ACC112 (cell line): ENCODE measurements around the gene GCFC2.
"Not testable (repeated sequence)": the region's sequence is repeated elsewhere in the genome, so short reads cannot be mapped to it uniquely, and the experiment has no call there.

ENCODE experiments used
- H2AFZ ChIP-seq: fragments of 200-600 bp; sonication (generic); one replicate; pipeline ENCODE4 v1.6.0; 2017; ENCODE audit warnings: antibody characterized with exemption, low read length; ENCODE audit not compliant: unreplicated experiment
- H3K27ac ChIP-seq: fragments of 200-600 bp; sonication (generic); 2 replicates; pipeline ENCODE4 v1.5.1; 2014; ENCODE audit warnings: low read depth, mild to moderate bottlenecking, antibody characterized with exemption, low read length, moderate library complexity
- H3K27me3 ChIP-seq: fragments of 200-600 bp; sonication (generic); 2 replicates; pipeline ENCODE4 v1.6.1; 2014; ENCODE audit warnings: mild to moderate bottlenecking, antibody characterized with exemption, low read length, moderate library complexity, mixed read lengths; ENCODE audit not compliant: insufficient read depth
- H3K36me3 ChIP-seq: fragments of 200-600 bp; sonication (generic); 2 replicates; pipeline ENCODE4 v1.6.1; 2016; ENCODE audit warnings: mild to moderate bottlenecking, antibody characterized with exemption, low read length, moderate library complexity, mixed read lengths; ENCODE audit not compliant: insufficient read depth
- H3K4me1 ChIP-seq: fragments of 200-600 bp; sonication (generic); one replicate; pipeline ENCODE4 v1.6.1; 2016; ENCODE audit warnings: low read length, mixed read lengths; ENCODE audit not compliant: insufficient read depth, unreplicated experiment, control insufficient read depth
- H3K4me3 ChIP-seq: fragments of 200-600 bp; sonication (generic); 2 replicates; pipeline ENCODE4 v1.5.1; 2014; ENCODE audit warnings: mild to moderate bottlenecking, low read depth, low read length
- H3K79me2 ChIP-seq: fragments of 200-600 bp; sonication (generic); one replicate; pipeline ENCODE4 v1.6.0; 2016; ENCODE audit warnings: low read length; ENCODE audit not compliant: control insufficient read depth, unreplicated experiment, insufficient read depth

The GCFC2 gene

GRCh38 chr2:75683430-75683829, 27.3 kb downstream of the GCFC2 start:
- not testable (repeated sequence) for H3K4me3 ChIP-seq, H2AFZ ChIP-seq, H3K27me3 ChIP-seq, H3K27ac ChIP-seq, H3K36me3 ChIP-seq, H3K79me2 ChIP-seq, H3K4me1 ChIP-seq

DNA sequence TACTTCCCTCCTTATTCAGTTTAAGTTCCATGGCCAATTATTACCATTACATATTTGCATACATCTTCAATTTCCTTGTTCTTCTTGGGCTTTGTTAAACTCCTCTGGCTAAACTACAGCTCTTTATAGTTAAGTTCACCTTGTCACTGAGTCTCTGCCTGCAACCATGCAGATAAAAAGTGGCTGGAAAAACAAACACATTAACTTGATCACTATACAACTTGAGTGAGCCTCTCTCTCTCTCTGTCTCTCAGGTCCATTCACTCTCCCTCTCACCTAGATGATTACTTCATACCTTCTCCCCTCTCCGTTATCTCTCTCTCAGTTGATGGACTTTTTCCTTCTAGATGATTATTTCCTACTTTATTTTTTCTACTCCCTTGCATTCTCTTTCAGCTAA, 30.3 kb downstream of the GCFC2 start:
- no peak overlapping the region for H3K4me3 ChIP-seq
- no peaks in the 10 kb centered on the region for H3K79me2 ChIP-seq
- no peaks in the 10 kb centered on the region for H3K4me1 ChIP-seq
- no peak overlapping the region for H2AFZ ChIP-seq
- no peaks in the 10 kb centered on the region; the same call in none of the 2 replicates for H3K36me3 ChIP-seq
- no peaks in the 10 kb centered on the region for H3K27me3 ChIP-seq
- no peak overlapping the region for H3K27ac ChIP-seq

- Histone ChIP-seq H3K79me2 (no peaks in the 10 kb centered on the region), H3K27me3 (no peaks in the 10 kb centered on the region), H3K27ac (no peak overlapping the region), H3K36me3 (no peaks in the 10 kb centered on the region; the same call in none of the 2 replicates), H3K4me3 (no peak overlapping the region), H3K4me1 (no peaks in the 10 kb centered on the region), H2AFZ (no peak overlapping the region)
Measured at GRCh38 chr2:75679556-75679955, 31.2 kb downstream of the GCFC2 start.

GRCh38 chr2:75676464-75676863, 34.3 kb downstream of the GCFC2 start:
- H3K4me3 ChIP-seq, result no peak overlapping the region
- no peak overlapping the region for H3K27ac ChIP-seq
- no peak overlapping the region for H2AFZ ChIP-seq
- H3K79me2 ChIP-seq, result no peaks in the 10 kb centered on the region
- H3K27me3 ChIP-seq, result no peaks in the 10 kb centered on the region
- peaks cover 10% of the 10 kb centered on the region for H3K36me3 ChIP-seq
- no peaks in the 10 kb centered on the region for H3K4me1 ChIP-seq

DNA sequence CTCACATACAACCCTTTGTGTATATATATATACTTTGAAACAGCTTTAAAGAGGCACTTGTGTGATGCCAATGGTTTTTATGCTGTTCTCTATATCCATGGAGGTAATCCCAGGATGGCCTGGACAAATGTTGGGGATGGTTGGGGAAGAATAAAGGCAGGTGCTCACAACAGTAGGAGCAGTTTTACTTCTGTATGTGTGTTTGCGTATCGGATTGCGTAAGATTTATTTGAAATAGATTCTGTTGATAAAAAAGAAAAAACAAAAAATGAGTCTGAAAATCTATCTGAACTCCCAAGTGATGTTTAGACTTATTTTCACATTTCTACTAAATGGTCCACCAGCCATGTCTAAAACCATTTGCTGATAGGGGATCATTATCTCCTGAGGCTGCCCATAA, 34.8 kb downstream of the GCFC2 start:
- Histone ChIP-seq H3K27ac (no peak overlapping the region), H3K4me3 (no peak overlapping the region), H3K4me1 (no peaks in the 10 kb centered on the region), H2AFZ (no peak overlapping the region), H3K36me3 (peaks cover 15% of the 10 kb centered on the region), H3K27me3 (no peaks in the 10 kb centered on the region), H3K79me2 (no peaks in the 10 kb centered on the region)

- peaks cover 15% of the 10 kb centered on the region for H3K36me3 ChIP-seq
- H3K4me1 ChIP-seq, H2AFZ ChIP-seq, H3K79me2 ChIP-seq, H3K4me3 ChIP-seq, H3K27ac ChIP-seq, H3K27me3 ChIP-seq: not testable (repeated sequence)
Measured at GRCh38 chr2:75675423-75675822, 35.3 kb downstream of the GCFC2 start.

DNA sequence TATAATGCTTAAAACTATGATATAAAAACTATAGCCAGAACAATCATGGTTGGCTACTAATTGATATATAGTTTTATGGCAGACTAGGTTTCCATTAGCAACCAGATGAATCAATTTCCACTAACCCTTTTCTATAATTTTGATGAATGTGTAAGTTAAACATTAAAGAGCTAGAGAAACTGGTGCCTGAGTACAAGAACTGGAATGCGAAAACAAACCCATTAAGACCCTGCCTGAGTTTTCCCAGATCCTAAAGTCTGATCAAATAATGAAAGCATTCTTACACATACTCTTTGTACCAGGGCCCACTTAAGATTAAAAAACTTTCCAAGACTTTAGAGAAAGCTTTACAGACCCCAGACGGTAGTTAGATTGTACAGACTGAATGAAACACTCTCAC, 42.8 kb downstream of the GCFC2 start:
- no peak overlapping the region for H2AFZ ChIP-seq
- no peak overlapping the region for H3K27ac ChIP-seq
- peaks cover 10% of the 10 kb centered on the region for H3K36me3 ChIP-seq
- no peaks in the 10 kb centered on the region for H3K4me1 ChIP-seq
- no peaks in the 10 kb centered on the region for H3K27me3 ChIP-seq
- H3K79me2 ChIP-seq, result no peaks in the 10 kb centered on the region
- no peak overlapping the region for H3K4me3 ChIP-seq

DNA sequence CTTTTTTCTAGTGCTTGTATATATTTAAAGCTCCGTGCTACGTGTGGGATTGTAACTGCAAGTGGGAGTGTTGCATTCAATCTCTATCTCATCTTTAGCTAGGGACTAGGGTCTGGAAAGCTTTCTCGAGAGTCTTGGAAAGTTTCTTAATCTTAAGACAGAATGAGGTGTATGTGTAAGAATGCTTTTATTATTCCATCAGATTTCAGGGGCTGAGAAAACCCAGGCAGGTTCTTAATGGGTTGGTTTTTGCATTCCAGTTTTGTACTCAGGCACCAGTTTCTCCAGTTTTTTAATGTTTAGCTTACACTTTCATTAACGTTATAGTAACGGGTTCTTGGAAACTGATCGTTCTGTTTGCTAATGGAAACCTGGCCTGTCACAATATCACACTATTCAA, 43.8 kb downstream of the GCFC2 start:
- H3K36me3 ChIP-seq, result peaks cover 14% of the 10 kb centered on the region

DNA sequence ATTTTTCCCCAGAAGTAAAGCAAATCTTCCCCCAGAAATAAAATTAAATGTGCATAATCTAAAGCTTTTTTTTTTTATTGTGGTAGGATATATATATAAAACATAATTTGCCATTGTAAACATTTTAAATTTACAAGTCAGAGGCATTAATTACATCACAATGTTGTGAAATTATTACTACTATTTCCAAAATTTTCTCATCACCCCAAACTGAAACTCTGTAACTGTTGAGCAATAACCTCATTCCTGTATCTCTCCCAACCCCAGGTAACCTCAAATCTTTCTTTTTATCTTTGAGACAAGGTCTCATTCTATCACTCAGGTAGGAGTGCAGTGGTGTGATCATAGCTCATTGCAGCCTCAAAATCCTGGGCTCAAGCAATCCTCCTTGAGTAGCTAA, 52.9 kb downstream of the GCFC2 start:
- H3K79me2 ChIP-seq, result peaks cover 8% of the 10 kb centered on the region
- peaks cover 3% of the 10 kb centered on the region for H3K4me1 ChIP-seq
- no peak overlapping the region for H3K4me3 ChIP-seq
- H3K27me3 ChIP-seq, result no peaks in the 10 kb centered on the region
- peaks cover 66% of the 10 kb centered on the region for H3K36me3 ChIP-seq
- no peak overlapping the region for H2AFZ ChIP-seq
- H3K27ac ChIP-seq, result no peak overlapping the region

More for the DNA sequence above, 43.8 kb downstream of the GCFC2 start:
- no peaks in the 10 kb centered on the region for H3K4me1 ChIP-seq
- H3K79me2 ChIP-seq, result no peaks in the 10 kb centered on the region
- no peaks in the 10 kb centered on the region for H3K27me3 ChIP-seq
- no peak overlapping the region for H3K27ac ChIP-seq
- H3K4me3 ChIP-seq, result no peak overlapping the region
- no peak overlapping the region for H2AFZ ChIP-seq

GRCh38 chr2:75656563-75656962, 54.2 kb downstream of the GCFC2 start:
- Histone ChIP-seq H3K79me2 (peaks cover 8% of the 10 kb centered on the region), H3K4me3 (no peak overlapping the region), H3K27ac (no peak overlapping the region), H3K4me1 (peaks cover 3% of the 10 kb centered on the region), H3K36me3 (peaks cover 71% of the 10 kb centered on the region), H3K27me3 (no peaks in the 10 kb centered on the region), H2AFZ (no peak overlapping the region)

DNA sequence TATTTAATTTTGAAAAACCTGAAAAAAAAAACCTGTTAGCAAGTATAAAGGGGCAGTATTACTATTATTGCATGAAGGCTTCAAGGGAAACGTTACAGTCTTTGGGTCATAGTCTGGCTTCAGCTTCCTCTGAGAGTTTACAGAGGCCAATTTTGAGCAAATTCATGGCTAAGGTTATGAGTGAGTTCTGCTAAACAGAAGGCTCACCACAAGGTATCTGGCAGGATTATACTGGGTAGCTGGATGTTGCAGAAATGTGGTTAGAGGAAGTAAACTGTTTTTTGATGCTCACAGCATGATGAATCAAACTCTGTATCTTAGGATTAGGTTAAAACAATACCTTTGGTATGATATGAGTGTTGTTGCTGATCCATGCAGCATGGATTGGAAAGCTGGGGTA, 54.9 kb downstream of the GCFC2 start:
- Histone ChIP-seq H2AFZ (no peak overlapping the region), H3K4me3 (no peak overlapping the region), H3K4me1 (peaks cover 3% of the 10 kb centered on the region), H3K27ac (no peak overlapping the region), H3K36me3 (peaks cover 71% of the 10 kb centered on the region), H3K79me2 (peaks cover 8% of the 10 kb centered on the region), H3K27me3 (no peaks in the 10 kb centered on the region)
